Activated T-helper 9 cell treated with anti-CD3 and anti-CD28 coated beads, Interleukin-2, amount 50 U/mL, for 16 hours (primary cell): ENCODE data around the gene ACVRL1.

Experiments used
- DNase-seq: peaks from one replicate; pipeline ENCODE4 v3.0.0-alpha.2; 2020; ENCODE audit warnings: low read depth

Gene ACVRL1

DNA sequence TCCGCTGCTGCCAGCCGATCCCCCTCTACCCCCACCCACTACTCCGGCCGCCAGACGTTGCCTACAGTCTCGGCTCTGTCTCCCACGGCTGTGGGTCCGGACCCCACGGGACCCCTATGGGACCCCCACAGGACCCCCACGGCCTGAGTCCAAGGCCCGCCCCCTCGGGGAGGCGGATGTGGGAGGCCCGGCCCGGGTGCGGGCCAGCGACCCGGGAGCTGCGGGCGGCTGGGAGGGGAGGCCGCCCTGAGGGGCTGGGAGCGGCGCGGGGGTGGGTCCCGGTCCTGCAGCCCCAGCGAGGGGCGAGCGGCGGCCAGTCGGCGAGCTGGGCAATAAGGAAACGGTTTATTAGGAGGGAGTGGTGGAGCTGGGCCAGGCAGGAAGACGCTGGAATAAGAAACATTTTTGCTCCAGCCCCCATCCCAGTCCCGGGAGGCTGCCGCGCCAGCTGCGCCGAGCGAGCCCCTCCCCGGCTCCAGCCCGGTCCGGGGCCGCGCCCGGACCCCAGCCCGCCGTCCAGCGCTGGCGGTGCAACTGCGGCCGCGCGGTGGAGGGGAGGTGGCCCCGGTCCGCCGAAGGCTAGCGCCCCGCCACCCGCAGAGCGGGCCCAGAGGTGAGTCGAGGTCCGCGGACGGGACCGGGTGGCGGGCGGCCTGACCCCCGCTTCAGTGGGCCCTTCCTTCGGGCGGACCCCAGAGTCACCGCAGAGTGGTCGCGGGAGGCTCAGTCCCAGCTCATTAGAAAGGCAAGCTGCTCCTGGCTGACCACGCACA is at the start of gene ACVRL1:
TSS of gene ACVRL1 (plus strand) at position 422 of the 773 bp plus-strand sequence. CDS start 4,971 bp downstream, outside the sequence.
- no peak for DNase-seq

DNA sequence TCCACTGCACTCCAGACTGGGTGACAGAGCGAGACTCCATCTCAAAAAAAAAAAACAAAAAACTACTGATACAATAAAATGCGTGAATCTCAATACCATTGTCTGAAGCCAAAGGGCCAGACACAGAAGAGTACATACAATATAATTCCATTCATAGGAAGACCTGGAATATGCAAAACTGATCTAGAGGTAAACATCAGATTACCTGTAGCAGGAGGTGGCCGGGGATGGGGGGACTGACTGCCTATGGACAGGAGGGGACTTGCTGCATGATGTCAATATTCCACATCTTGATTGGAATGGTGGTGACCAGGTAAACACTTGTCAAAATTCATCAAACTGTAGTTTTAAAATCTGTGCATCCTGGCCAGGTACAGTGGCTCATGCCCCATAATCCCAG is 46.3 kb upstream of the ACVRL1 start:
- DNase-seq: no peak

DNA sequence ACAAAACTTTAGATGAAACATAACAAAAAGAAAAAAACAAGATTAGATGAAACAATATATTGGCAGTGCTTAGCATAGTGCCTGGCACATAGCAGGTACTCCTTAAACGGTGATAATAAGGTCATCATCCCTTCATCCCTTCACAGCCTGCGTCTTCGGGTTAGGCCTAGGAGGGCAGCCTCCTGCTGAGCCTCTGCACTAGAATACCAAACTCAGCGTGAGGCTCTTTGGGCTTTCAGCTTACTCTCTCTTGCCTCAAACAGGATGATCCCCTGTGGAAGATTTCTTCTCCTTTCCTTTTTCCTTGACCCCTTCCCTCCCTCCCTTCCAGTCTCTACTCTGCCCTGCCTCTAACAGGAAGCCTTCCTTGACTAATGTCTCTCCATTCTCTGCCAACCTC is 44.4 kb upstream of the ACVRL1 start:
- no peak for DNase-seq

DNA sequence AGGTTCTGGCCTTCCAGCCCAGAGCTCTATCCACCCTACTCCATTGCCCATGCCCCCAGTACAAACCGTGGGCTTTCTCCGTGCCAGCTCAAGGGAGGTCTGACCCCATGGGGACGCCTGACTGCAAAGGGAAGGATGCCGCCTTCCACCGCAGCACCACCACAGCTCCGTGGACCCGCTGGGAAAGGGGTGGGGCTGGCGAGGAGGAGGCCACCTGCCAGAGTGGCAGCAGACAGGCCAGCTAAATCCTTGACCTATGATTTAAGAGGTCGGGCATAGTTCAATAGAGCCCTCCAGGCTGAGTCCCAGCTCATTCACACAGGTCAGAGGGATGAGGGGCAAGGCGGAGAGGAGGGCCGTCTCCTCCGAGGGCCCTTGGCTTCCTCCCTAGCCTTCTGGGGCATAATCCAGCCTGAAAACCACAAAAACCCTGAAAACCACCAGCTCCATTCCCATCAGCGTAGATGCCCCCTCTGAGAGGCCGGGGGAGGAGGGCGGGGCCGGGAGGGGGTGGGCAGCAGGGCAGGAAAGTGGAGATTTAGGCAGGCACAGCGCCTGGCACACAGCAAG is 43.9 kb upstream of the ACVRL1 start:
- DNase-seq: no peak

DNA sequence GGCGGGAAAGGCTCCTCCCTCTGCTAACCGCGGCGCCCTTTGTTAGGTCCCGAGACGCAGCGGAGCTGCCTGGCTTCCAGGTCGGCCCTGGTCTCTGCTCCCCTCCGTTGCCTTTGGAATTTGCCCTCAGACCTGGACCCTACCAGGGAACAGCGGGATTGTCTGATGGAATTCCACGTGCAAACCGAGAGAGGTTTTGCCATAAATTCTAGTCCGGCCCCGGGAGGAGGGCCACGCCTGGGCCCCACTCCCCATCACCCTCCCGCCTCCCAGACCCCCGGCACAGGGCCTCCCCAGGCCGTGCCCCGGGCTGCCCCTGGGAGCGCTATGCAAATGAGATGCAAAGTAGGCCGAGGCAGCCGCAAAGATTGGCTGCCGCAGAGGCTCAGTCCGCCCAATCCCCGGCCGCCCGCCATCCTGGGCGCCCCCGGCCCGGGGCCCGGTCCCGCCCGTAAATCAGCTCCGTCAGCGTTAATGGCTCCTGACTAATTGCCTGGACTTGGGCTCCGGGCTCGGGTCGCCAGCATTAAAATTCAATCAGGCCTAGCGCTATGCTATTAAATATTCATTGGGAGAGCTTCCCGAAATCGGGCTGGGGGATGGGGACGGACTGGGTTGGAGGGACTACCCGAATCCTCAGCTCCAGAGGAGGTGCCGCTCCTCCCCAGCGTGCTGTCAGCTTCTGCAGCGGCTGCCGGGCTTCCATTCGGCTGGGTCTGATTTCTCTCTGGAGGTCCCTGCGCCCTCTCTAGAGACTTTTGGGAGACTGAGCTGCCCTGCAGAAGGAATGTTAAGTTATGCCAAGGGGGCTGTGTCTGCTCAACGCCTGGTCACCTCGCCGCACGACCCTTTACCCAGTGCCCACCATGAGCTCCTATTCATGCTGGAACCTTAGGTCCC is 43.1 kb upstream of the ACVRL1 start:
- DNase-seq: no peak

DNA sequence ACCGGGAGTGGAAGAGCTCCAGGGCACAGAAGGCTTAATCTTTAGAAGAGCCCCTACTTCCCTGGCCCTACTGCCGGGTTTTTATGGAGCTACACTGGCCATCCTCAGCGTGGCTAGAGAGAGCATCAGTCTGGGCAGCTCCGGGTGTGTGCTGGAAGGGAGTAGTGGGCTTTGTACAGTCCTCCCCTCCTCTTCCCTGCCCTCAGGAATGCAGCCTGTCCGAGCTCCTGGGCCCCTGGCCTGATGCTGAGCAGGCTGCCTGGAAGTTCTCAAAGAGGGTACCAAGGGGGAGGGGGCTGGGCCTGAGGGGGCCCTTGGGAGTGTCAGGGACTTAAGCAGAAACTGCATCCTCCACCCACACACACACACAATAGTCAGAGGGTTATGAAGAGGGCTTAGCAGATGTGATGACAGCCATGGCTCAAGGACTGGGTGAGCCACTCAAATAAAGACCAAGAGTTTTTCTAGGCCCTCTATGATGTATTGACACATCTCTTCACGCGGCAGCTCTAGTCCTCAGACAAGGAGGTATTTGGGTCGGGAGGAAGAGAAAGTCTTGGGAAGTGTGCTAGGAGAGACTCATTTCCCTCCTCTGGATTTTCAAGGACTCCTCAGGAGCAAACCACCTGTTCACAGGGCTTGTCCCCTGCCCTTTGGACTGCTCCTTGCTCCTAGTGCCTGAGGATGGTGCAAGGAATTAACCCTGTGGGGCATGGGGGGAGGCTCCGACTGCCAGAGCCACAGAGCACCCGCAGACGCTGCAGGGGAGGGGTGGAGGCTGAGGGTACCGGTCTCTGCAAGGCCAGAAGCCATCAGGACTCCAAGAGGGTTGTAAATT is 42.3 kb upstream of the ACVRL1 start:
- no peak for DNase-seq

DNA sequence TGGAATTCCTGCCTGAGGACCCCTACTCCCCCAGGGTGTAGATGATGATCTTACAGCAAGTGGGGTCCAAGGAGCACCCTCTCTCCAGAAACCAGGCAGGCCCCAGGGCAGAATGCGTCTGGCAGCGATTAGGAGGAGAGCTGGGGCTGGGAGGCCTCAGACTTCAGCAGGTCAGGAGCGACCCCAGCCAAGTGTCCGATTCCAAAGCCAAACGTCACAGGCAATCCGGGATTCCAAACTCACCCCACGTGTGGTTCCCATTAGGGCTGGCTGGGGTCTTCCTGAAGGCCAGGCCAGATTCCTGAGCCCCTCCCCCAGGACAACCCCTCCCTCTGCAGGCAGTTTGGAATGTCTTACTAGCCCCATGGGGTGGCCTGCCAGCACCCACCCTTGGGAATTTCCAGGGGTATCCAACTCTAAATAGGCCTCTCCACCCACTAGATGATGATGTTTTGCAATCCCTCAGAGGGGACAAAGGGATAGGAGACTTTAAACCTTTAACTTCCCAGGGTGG is 41.5 kb upstream of the ACVRL1 start:
- no peak for DNase-seq

DNA sequence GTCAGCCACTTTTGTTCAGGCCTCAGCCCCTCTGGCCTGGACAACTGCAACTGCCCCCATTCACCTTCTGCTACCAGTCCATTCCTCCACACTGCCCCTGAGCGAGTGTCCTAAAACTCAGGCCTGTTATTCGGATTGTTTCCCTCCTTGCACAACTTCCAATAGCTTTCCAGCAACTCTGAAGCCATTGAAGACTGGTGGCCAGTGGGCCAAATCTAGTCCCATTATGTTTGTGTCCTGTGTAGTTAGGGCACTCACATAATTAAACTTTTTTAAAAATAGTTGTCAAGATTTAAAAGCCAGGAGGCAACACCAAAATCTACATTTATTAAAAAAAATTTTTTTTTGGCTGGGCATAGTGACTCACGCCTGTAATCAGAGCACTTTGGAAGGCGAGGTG is 41.0 kb upstream of the ACVRL1 start:
- DNase-seq: no peak

DNA sequence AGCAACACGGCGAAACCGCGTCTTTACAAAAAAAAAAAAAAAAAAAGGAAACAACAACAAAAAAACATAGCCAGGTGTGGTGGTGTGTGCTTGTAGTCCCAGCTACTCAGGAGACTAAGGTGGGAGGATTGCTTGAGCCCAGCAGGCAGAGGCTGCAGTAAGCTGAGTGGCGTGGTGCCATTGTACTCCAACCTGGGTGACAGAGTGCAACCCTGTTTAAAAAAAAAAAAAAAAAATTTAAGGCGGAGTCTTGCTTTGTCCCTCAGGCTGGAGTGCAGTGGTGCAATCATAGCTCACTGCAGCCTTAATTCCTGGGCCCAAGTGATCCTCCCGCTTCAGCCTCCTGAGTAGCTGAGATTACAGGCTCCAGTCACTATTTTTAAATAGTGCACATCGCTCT is 40.5 kb upstream of the ACVRL1 start:
- DNase-seq: no peak

DNA sequence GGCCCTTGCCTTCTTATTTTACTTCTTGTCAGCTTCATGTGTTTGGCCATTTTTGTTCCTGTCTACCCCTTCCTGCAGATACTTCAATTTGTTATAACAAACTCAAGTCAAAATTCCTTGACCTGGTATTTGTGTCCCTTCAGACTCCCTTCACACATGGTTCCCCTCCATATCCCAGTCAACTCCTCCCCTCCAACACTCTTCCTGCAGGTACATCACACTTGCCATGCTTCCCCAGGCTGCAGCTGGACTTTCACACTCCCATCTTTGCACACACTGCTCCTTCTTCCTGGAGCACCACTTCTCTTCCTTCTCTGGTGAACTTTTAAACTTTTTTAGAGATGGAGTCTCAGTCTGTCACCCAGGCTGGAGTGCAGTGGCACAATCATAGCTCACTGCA is 39.9 kb upstream of the ACVRL1 start:
- DNase-seq: no peak

DNA sequence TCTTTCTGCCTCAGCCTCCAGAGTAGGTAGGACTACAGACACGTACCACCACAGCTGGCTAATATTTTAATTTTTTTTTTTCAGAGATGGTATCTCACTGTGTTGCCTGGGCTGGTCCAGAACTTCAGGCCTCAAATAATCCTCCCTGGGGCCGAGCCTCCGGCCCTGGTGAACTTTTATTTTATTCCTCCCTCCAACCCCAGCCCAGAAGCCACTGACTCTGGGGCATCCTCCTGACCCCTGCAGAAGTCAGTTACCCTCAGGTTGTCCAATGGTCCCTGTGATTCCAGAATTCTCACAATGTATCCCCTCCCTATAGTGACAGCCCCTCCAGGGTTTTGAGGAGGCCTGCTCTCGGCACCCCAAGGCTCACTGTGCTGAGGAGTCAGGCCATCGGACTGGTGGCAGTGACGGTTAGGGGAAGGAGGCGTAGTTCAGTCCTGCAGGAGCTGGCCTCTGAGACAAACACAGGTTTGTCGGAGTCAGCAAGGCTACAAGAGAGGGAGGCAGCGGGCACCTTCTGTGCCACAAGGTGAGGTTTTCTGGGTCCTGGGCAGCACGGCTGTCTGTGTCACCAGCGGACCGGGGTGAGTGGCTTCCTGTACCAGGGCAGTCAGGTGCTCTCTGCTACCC is 39.4 kb upstream of the ACVRL1 start:
- no peak for DNase-seq

DNA sequence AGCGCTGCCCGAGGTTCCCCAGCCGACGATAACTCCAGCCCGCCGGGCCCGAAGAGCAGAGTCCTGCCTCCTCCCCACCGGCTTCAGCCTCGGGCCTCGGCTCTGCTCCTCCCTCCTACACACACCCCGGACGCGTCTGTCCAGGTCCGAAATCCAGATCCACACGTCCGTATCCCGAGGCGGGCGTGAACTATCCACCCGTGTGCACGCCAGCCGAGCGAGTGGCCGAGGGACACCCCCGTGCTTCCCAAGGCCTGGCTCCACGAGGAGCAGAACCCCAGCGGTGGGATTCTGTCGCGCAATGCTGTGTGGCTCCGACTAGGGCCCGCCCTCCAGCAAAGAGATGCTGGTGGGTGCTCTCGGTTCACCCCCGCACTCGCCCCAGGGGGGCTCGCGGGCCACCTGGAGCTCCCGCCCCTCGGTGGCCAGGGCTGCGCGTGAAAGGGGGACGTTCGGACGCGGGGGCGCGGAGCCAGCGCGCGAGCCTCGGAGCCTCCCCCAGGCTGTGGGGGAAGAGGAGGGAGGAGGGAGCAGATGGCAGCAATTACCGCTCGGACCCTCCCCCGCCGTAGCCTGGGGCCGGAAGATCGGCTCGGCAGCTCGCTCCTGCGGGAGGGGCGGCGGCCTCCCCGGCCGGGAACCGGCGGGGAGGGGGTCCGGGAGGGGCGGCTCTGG is 38.3 kb upstream of the ACVRL1 start:
- DNase-seq: no peak

DNA sequence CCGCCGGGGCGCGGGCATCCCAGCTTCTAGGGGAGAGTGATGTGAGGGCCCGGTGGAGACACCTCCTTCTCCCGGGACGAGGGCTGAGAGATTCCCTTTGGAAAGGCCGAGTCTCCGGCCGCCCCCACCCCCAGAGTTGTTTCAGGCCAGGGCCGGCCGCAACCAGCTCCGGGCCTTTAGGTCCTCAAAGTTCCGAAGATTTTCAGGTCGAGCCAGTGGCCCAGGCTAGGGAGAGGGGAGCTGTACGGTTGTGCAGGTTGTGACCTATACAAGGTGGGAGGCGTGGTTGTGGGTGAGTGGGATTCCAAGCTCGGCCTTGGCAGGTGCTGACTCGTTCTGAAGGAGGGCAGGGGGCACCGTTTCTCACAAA is 37.8 kb upstream of the ACVRL1 start:
- DNase-seq: no peak

DNA sequence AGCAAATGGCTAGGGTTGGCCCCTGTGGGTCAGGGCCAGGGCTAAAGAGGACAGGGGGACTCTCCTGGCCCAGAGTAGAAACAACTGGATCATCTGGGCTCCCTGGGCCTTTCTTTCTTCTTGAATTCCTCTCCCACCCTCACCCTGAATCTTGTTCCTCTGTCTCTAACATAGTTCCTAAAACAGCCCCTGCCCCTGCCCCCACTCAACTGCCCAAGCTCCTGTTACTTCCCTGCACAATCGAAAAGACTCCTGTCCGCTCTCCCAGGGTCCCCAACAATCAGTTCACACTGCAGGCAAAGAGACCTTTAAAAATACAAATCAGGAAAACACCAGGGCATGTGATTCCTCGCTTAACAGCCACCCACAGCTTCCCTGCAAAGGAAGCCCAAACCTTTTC is 37.4 kb upstream of the ACVRL1 start:
- no peak for DNase-seq

DNA sequence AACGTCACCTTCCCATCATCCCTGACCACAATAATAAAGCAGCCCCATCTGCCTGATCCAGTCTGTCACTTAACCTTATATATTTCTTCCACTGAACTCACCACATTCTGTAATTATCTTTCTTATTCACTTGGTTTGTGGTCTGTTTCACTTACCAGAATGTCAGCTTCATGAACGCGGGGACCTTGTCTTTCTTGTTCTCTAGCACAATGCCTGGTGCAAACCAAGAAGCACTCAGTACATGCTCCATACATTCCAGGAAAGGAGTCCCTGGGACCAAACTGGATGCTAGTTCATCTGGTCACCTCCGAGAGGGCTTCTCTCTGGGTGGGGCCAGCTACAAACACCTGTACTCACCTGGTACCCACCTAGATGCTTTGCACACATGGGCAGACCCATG is 36.8 kb upstream of the ACVRL1 start:
- no peak for DNase-seq

DNA sequence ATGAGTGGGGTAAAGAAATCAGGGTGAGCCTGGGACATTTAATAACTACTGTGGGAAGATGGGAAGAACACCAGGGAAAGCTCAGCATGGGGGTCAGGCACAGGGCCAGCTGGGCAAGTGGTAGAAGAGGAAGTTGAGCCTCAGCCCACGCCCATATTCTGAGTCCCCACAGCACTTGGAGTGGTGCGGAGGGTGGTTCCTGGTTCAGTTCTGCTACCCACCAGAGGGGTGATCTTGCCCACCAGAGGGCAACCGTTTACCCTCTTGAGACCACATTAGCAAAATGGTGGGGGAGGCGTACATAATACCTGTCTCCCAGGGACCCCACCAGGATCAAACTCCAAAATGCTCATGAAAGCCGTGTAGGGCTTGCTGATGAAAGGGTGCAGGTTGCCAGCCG is 36.2 kb upstream of the ACVRL1 start:
- no peak for DNase-seq

DNA sequence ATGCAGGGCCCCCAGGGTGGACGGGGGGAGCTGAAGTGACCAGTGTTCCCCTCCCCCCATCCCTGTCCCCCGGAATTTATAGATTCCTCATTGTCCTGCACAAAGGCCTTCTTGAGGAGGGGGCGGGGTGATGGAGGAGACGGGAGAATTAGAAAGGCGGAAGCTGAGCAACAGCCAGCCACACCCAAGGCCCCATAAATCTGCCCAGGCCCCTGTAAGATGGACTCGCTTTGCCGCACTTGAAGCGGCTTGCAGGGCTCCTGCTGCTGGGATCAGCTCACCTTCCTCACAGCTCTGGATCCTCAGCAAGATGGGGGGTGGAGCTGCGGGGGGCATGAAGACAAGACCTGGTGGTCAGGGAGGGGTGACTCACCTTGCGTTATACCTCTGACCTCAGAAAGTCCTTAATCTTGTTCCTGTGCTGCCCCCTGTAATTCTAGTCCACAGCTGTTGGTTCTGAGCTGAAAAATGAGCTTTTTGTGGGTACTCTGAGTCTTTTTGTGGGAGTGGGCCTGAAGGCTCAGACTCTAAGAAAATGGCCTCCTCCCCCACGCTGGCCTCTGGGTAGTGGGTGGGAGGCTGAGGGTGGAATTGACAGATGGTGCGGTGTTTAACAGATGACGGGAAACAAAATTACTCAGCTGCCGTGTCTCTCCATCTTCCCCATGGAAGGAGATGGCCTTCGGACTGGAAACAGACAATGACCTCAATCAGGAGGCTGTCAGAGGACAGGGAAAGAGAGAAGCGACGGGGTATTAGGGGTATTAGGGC is 35.2 kb upstream of the ACVRL1 start:
- no peak for DNase-seq

DNA sequence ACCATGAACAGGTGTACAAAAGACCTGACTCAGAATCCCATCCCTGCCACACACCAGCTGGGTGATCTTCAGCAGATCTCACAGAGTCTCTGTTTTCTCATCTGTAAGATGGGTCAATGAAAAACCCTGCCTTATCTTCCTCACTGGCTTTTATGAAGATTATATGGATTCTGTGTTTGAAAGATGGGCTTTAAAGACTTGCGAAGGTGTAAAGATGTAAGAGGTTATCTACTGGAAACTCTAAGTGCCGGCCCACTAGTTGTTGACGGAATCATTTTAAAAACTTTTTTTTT is 34.7 kb upstream of the ACVRL1 start:
- no peak for DNase-seq

DNA sequence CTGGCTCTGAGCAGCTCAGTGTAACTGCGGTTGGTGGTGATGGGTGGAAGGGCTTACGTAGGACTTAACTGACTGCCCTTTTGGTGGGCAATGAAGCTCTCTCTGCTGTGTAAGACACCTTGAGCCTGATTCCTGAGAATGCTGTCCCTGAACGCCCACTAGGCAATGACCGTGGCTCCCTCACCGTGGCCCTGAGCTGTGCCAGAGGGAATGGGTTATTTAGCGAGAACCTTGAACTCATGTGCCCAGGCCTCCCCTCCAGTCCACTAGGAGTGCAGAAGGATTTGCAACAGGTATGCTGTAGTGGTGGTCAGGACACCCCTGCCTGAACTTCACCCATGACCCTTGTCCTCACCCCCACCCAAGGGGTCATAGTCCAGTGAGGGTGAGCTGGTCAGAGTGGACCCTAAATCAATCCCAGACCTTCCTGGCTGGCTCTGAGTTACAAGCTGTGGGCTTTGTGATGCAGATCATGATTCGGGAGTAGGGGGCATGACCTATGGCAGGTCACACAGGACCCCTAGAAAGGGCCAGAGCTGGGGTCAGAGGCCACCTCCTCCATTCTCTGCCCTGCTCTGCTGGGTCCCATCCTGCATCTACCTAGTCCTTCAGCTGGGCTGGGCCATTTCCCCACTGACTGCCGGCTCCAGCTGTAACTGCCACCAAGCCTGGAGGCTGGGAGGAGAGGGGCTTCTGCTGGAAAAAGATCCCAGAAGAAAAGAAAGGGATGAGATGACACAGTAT is 33.9 kb upstream of the ACVRL1 start:
- DNase-seq: no peak

DNA sequence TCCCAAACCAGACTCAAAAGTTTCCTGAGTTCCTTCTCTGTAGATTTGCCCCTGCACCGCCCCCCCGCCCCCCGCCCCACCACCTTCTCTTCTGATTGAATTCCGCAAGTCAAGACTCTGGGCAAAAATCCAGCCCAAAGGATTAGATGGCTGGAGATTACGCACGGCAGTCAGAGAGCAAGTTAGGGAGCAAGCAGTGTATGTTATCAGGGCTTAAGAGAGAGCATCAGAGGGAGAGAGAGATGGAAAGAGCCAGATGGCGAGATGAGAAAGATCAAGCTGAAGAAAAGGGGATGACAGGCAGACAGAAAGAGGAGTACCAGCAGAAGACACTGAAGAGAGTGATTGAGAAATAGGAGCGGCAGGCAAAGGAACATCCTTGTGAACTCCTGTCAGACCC is 33.3 kb upstream of the ACVRL1 start:
- DNase-seq: no peak
